ENCODE results near the gene PLIN5.
"Not testable (repeated sequence)": the region's sequence is repeated elsewhere in the genome, so short reads cannot be mapped to it uniquely, and the experiment has no call there.

Gene PLIN5

GRCh38 chr19:4542896-4543841 lies 8.1 kb upstream of the PLIN5 start:
- no peaks in the 10 kb centered on the region for H3K9me3 ChIP-seq (ENCODE audit: control insufficient read depth, low read length)
- H3K27ac ChIP-seq (ENCODE audit: insufficient read depth, low read depth, low read length, poor library complexity, severe bottlenecking), result no peak overlapping the region
- H3K4me3 ChIP-seq (ENCODE audit: insufficient read depth, low read depth, low read length), result no peak overlapping the region
- H3K27me3 ChIP-seq (ENCODE audit: control insufficient read depth, insufficient read depth, low read length, poor library complexity, severe bottlenecking), result no peaks in the 10 kb centered on the region
- 96% methylated on average over 76 to 77 of the region's 77 CpGs for WGBS, 2 experiments
- no peaks in the 10 kb centered on the region for H3K4me1 ChIP-seq (ENCODE audit: control insufficient read depth, insufficient read depth, low read length)
- no peaks in the 10 kb centered on the region for H3K36me3 ChIP-seq (ENCODE audit: control insufficient read depth, insufficient read depth, low read length)

- WGBS, 2 experiments, result 92 to 97% methylated on average over 12 of the region's 12 CpGs
- H3K27ac ChIP-seq (ENCODE audit: insufficient read depth, low read depth, low read length, poor library complexity, severe bottlenecking); H3K4me3 ChIP-seq (ENCODE audit: insufficient read depth, low read depth, low read length); H3K4me1 ChIP-seq (ENCODE audit: control insufficient read depth, insufficient read depth, low read length); H3K27me3 ChIP-seq (ENCODE audit: control insufficient read depth, insufficient read depth, low read length, poor library complexity, severe bottlenecking); H3K36me3 ChIP-seq (ENCODE audit: control insufficient read depth, insufficient read depth, low read length); H3K9me3 ChIP-seq (ENCODE audit: control insufficient read depth, low read length): not testable (repeated sequence)
Observed at GRCh38 chr19:4541806-4542145, 6.8 kb upstream of the PLIN5 start.

- Histone ChIP-seq H3K27ac (ENCODE audit: insufficient read depth, low read depth, low read length, poor library complexity, severe bottlenecking) (no peak overlapping the region), H3K4me1 (ENCODE audit: control insufficient read depth, insufficient read depth, low read length) (no peaks in the 10 kb centered on the region), H3K9me3 (ENCODE audit: control insufficient read depth, low read length) (no peaks in the 10 kb centered on the region), H3K36me3 (ENCODE audit: control insufficient read depth, insufficient read depth, low read length) (no peaks in the 10 kb centered on the region), H3K27me3 (ENCODE audit: control insufficient read depth, insufficient read depth, low read length, poor library complexity, severe bottlenecking) (no peaks in the 10 kb centered on the region), H3K4me3 (ENCODE audit: insufficient read depth, low read depth, low read length) (no peak overlapping the region)
- WGBS, 2 experiments, result 89 to 94% methylated on average over 12 of the region's 12 CpGs
Observed at GRCh38 chr19:4541114-4541805, 6.2 kb upstream of the PLIN5 start.

- H3K4me3 ChIP-seq (ENCODE audit: insufficient read depth, low read depth, low read length), result no peak within 1 kb of the TSS
- no peaks in the 10 kb centered on the region for H3K36me3 ChIP-seq (ENCODE audit: control insufficient read depth, insufficient read depth, low read length)
- H3K4me1 ChIP-seq (ENCODE audit: control insufficient read depth, insufficient read depth, low read length), result no peaks in the 10 kb centered on the region
- H3K27ac ChIP-seq (ENCODE audit: insufficient read depth, low read depth, low read length, poor library complexity, severe bottlenecking), result no peak within 1 kb of the TSS
- H3K27me3 ChIP-seq (ENCODE audit: control insufficient read depth, insufficient read depth, low read length, poor library complexity, severe bottlenecking), result peaks cover under 1% of the 10 kb centered on the region
- 85 to 87% methylated on average over 14 of the region's 14 CpGs for WGBS, 2 experiments
- H3K9me3 ChIP-seq (ENCODE audit: control insufficient read depth, low read length), result no peaks in the 10 kb centered on the region
Observed at GRCh38 chr19:4539693-4540581, 4.9 kb upstream of the PLIN5 start, which contains the start of gene LRG1. TSS of gene LRG1 (minus strand) at chr19:4540036. CDS start at chr19:4540013, 23 bp downstream.

GRCh38 chr19:4539169-4539692 lies 4.2 kb upstream of the PLIN5 start:
- WGBS, 2 experiments, result 84 to 85% methylated on average over 3 of the region's 3 CpGs
- H3K27me3 ChIP-seq (ENCODE audit: control insufficient read depth, insufficient read depth, low read length, poor library complexity, severe bottlenecking), result peaks cover 8% of the 10 kb centered on the region
- H3K36me3 ChIP-seq (ENCODE audit: control insufficient read depth, insufficient read depth, low read length), result no peaks in the 10 kb centered on the region
- H3K27ac ChIP-seq (ENCODE audit: insufficient read depth, low read depth, low read length, poor library complexity, severe bottlenecking), result no peak overlapping the region
- H3K4me1 ChIP-seq (ENCODE audit: control insufficient read depth, insufficient read depth, low read length), result no peaks in the 10 kb centered on the region
- H3K4me3 ChIP-seq (ENCODE audit: insufficient read depth, low read depth, low read length), result no peak overlapping the region
- no peaks in the 10 kb centered on the region for H3K9me3 ChIP-seq (ENCODE audit: control insufficient read depth, low read length)

GRCh38 chr19:4538601-4538954 lies 3.6 kb upstream of the PLIN5 start:
- H3K27me3 ChIP-seq (ENCODE audit: control insufficient read depth, insufficient read depth, low read length, poor library complexity, severe bottlenecking), result peaks cover 14% of the 10 kb centered on the region
- WGBS, 2 experiments, result 94 to 95% methylated on average over 13 of the region's 13 CpGs
- no peak overlapping the region for H3K4me3 ChIP-seq (ENCODE audit: insufficient read depth, low read depth, low read length)
- no peaks in the 10 kb centered on the region for H3K36me3 ChIP-seq (ENCODE audit: control insufficient read depth, insufficient read depth, low read length)
- H3K9me3 ChIP-seq (ENCODE audit: control insufficient read depth, low read length), result no peaks in the 10 kb centered on the region
- H3K27ac ChIP-seq (ENCODE audit: insufficient read depth, low read depth, low read length, poor library complexity, severe bottlenecking), result no peak overlapping the region
- H3K4me1 ChIP-seq (ENCODE audit: control insufficient read depth, insufficient read depth, low read length), result no peaks in the 10 kb centered on the region

- H3K9me3 ChIP-seq (ENCODE audit: control insufficient read depth, low read length), result no peaks in the 10 kb centered on the region
- H3K36me3 ChIP-seq (ENCODE audit: control insufficient read depth, insufficient read depth, low read length), result no peaks in the 10 kb centered on the region
- no peak overlapping the region for H3K27ac ChIP-seq (ENCODE audit: insufficient read depth, low read depth, low read length, poor library complexity, severe bottlenecking)
- no peak overlapping the region for H3K4me3 ChIP-seq (ENCODE audit: insufficient read depth, low read depth, low read length)
- H3K27me3 ChIP-seq (ENCODE audit: control insufficient read depth, insufficient read depth, low read length, poor library complexity, severe bottlenecking), result peaks cover 17% of the 10 kb centered on the region
- 88 to 90% methylated on average over 27 of the region's 27 CpGs for WGBS, 2 experiments
- no peaks in the 10 kb centered on the region for H3K4me1 ChIP-seq (ENCODE audit: control insufficient read depth, insufficient read depth, low read length)
Observed at GRCh38 chr19:4537953-4538600, 3.1 kb upstream of the PLIN5 start.

GRCh38 chr19:4536798-4537197 lies 1.8 kb upstream of the PLIN5 start:
- WGBS, 2 experiments, result 83 to 88% methylated on average over 5 of the region's 5 CpGs
- Histone ChIP-seq H3K4me3 (ENCODE audit: insufficient read depth, low read depth, low read length) (no peak overlapping the region), H3K36me3 (ENCODE audit: control insufficient read depth, insufficient read depth, low read length) (no peaks in the 10 kb centered on the region), H3K27me3 (ENCODE audit: control insufficient read depth, insufficient read depth, low read length, poor library complexity, severe bottlenecking) (peaks cover 18% of the 10 kb centered on the region), H3K27ac (ENCODE audit: insufficient read depth, low read depth, low read length, poor library complexity, severe bottlenecking) (no peak overlapping the region), H3K9me3 (ENCODE audit: control insufficient read depth, low read length) (no peaks in the 10 kb centered on the region), H3K4me1 (ENCODE audit: control insufficient read depth, insufficient read depth, low read length) (no peaks in the 10 kb centered on the region)

- no peaks in the 10 kb centered on the region for H3K36me3 ChIP-seq (ENCODE audit: control insufficient read depth, insufficient read depth, low read length)
- no peaks in the 10 kb centered on the region for H3K9me3 ChIP-seq (ENCODE audit: control insufficient read depth, low read length)
- WGBS, 2 experiments, result 83 to 85% methylated on average over 9 of the region's 9 CpGs
- H3K27me3 ChIP-seq (ENCODE audit: control insufficient read depth, insufficient read depth, low read length, poor library complexity, severe bottlenecking), result peaks cover 20% of the 10 kb centered on the region
- no peaks in the 10 kb centered on the region for H3K4me1 ChIP-seq (ENCODE audit: control insufficient read depth, insufficient read depth, low read length)
- no peak overlapping the region for H3K27ac ChIP-seq (ENCODE audit: insufficient read depth, low read depth, low read length, poor library complexity, severe bottlenecking)
- H3K4me3 ChIP-seq (ENCODE audit: insufficient read depth, low read depth, low read length), result no peak overlapping the region
Observed at GRCh38 chr19:4533835-4534424, 1.1 kb downstream of the PLIN5 start.

Data from ectodermal cell (in vitro differentiated cells).